Gastrocnemius medialis (tissue), 4 donors: ENCODE results near the gene STX7.

Experiments used
- POLR2A ChIP-seq, 2 donors: fragments of 450-650 bp; IDR thresholded peaks; one replicate each; pipeline ENCODE4 v1.6.1; 2017; ENCODE audit warnings: antibody characterized with exemption in 2 of 2, mild to moderate bottlenecking in 2 of 2, moderate library complexity in 2 of 2
- TF ChIP-seq, protein P1 (sequence below), 5 experiments: fragments of 450-650 bp in 3 of 5; fragments of 200-600 bp in 2 of 5; sonication (generic) in 2 of 5; IDR thresholded peaks in 4 of 5; conservative IDR thresholded peaks in 1 of 5; 1 replicate in 4 of 5; 2 replicates in 1 of 5; pipeline ENCODE4 v1.5.1; 2016 to 2019; ENCODE audit warnings: antibody characterized with exemption in 5 of 5, mild to moderate bottlenecking in 3 of 5, moderate library complexity in 3 of 5

- TF ChIP-seq, protein P1, sequence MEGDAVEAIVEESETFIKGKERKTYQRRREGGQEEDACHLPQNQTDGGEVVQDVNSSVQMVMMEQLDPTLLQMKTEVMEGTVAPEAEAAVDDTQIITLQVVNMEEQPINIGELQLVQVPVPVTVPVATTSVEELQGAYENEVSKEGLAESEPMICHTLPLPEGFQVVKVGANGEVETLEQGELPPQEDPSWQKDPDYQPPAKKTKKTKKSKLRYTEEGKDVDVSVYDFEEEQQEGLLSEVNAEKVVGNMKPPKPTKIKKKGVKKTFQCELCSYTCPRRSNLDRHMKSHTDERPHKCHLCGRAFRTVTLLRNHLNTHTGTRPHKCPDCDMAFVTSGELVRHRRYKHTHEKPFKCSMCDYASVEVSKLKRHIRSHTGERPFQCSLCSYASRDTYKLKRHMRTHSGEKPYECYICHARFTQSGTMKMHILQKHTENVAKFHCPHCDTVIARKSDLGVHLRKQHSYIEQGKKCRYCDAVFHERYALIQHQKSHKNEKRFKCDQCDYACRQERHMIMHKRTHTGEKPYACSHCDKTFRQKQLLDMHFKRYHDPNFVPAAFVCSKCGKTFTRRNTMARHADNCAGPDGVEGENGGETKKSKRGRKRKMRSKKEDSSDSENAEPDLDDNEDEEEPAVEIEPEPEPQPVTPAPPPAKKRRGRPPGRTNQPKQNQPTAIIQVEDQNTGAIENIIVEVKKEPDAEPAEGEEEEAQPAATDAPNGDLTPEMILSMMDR (IDR thresholded peaks at IDR 0.05 in 4 of 5, conservative IDR thresholded peaks at IDR 0.05 in 1 of 5), result no peak
- no peak for TF ChIP-seq POLR2A (IDR thresholded peaks at IDR 0.05)
Measured at GRCh38 chr6:132494954-132495353, 18.0 kb downstream of the STX7 start.
